GM12891 (cell line): Measurements from ENCODE around the gene ANP32A.

Source experiments
- POLR2A ChIP-seq: IDR thresholded peaks from 2 replicates; pipeline ENCODE4 v1.6.1; 2011; ENCODE audit warnings: low read depth, low read length, control low read depth
- POLR2AphosphoS5 ChIP-seq: IDR thresholded peaks from 2 replicates; pipeline ENCODE4 v1.6.1; 2011; ENCODE audit warnings: low read depth, low read length, control low read depth
- SPI1 ChIP-seq: IDR thresholded peaks from 2 replicates; pipeline ENCODE4 v1.6.1; 2011; ENCODE audit warnings: low read depth, low read length, control low read depth
- TAF1 ChIP-seq: IDR thresholded peaks from 2 replicates; pipeline ENCODE4 v1.6.1; 2011; ENCODE audit warnings: low read depth, low read length, control low read depth

GRCh38 chr15:68822818-68823217 is 2.1 kb upstream of the ANP32A start:
- TF ChIP-seq POLR2A (no peak), POLR2AphosphoS5 (no peak), TAF1 (no peak), SPI1 (no peak)
